SJSA1 (cell line): Measurements from ENCODE around the gene UBE2D2. TPM values are rescaled to one million over a fixed set of nuclear protein-coding genes. Genes with fewer than 3 reads are reported as not detected.

Source experiments
- DNase-seq, 2 experiments: peaks; one replicate each; pipeline ENCODE4 v3.0.0-alpha.2; 2015 to 2020; ENCODE audit warnings: low spot score in 2 of 2, low read depth in 1 of 2
- H3K27ac ChIP-seq: fragments of 250-450 bp; sonication (Bioruptor Pico); 2 replicates; pipeline ENCODE4 v1.5.1; 2020; ENCODE audit warnings: mild to moderate bottlenecking, moderate library complexity
- H3K27me3 ChIP-seq: fragments of 250-450 bp; sonication (Bioruptor Pico); replicated peaks from 2 replicates; pipeline ENCODE4 v1.5.1; 2020; ENCODE audit warnings: mild to moderate bottlenecking, moderate library complexity
- H3K36me3 ChIP-seq: fragments of 250-450 bp; sonication (Bioruptor Pico); 2 replicates; pipeline ENCODE4 v1.5.1; 2020; ENCODE audit warnings: mild to moderate bottlenecking
- H3K4me1 ChIP-seq: fragments of 250-450 bp; sonication (Bioruptor Pico); replicated peaks from 2 replicates; pipeline ENCODE4 v1.6.1; 2021; ENCODE audit warnings: mild to moderate bottlenecking
- H3K4me3 ChIP-seq: fragments of 250-450 bp; sonication (Bioruptor Pico); 2 replicates; pipeline ENCODE4 v1.5.1; 2020; ENCODE audit warnings: mild to moderate bottlenecking
- H3K9me3 ChIP-seq: fragments of 250-450 bp; sonication (Bioruptor Pico); replicated peaks from 2 replicates; pipeline ENCODE4 v1.5.1; 2020; ENCODE audit warnings: mild to moderate bottlenecking
- total RNA-seq: library from RNA; depleted of rRNA; stranded (reverse); fragments of >200 nt; shearing (Covaris generic); gene quantifications from 2 replicates; pipeline ENCODE4 v1.2.3, GENCODE V29; 2014; rRNA removed

Gene UBE2D2
- total RNA-seq, 1 experiment from 2014 or later: 159 TPM

- no peak overlapping the region for H3K27ac ChIP-seq
Observed at GRCh38 chr5:139676951-139677735, 116.0 kb downstream of the UBE2D2 start.

More at GRCh38 chr5:139676951-139677735, 116.0 kb downstream of the UBE2D2 start:
- no peak for DNase-seq
- H3K9me3 ChIP-seq: no peaks in the 10 kb centered on the region
- H3K27me3 ChIP-seq: no peaks in the 10 kb centered on the region
- H3K4me1 ChIP-seq: peaks cover 24% of the 10 kb centered on the region
- H3K4me3 ChIP-seq: no peak overlapping the region
- H3K36me3 ChIP-seq: peaks cover 48% of the 10 kb centered on the region

Other genes starting within 250 kb of the UBE2D2 start
- 107 and 119 TPM in 2 replicates for gene PAIP2, start 219.5 kb upstream of the UBE2D2 start, total RNA-seq
- gene SLC23A1, start 178.0 kb upstream of the UBE2D2 start, total RNA-seq: not detected in 2 replicates
- gene MZB1, start 171.4 kb upstream of the UBE2D2 start, total RNA-seq: not detected in 2 replicates
- 0.25 and 0.58 TPM in 2 replicates for gene PROB1, start 166.2 kb upstream of the UBE2D2 start, total RNA-seq
- gene SPATA24, start 157.2 kb upstream of the UBE2D2 start, total RNA-seq: 4.0 and 8.5 TPM in 2 replicates
- 4.7 and 12.1 TPM in 2 replicates for gene DNAJC18, start 121.8 kb upstream of the UBE2D2 start, total RNA-seq
- gene ECSCR, start 98.6 kb upstream of the UBE2D2 start, total RNA-seq: 0.53 and 1.2 TPM in 2 replicates
- gene SMIM33, start 90.3 kb upstream of the UBE2D2 start, total RNA-seq: not detected in 2 replicates
- 46.6 and 49.2 TPM in 2 replicates for gene STING1, start 78.6 kb upstream of the UBE2D2 start, total RNA-seq
- 101 and 114 TPM in 2 replicates for gene CXXC5, start 87.0 kb downstream of the UBE2D2 start, total RNA-seq
- 0.03 and 0.28 TPM in 2 replicates for gene PSD2, start 234.5 kb downstream of the UBE2D2 start, total RNA-seq